NOMO-1 treated with dmso at 0.1 percent for 144 hours (cell line): Measurements from ENCODE around the gene FAM184A.
A peak's percentile ranks its signal among the peaks of the same experiment; 100 is the strongest.
"Not testable (repeated sequence)": the region's sequence is repeated elsewhere in the genome, so short reads cannot be mapped to it uniquely, and the experiment has no call there.

ENCODE experiments used
- DNase-seq: peaks from one replicate; lab custom pipeline; 2025; ENCODE audit not compliant: unreplicated experiment; lab: John Stamatoyannopoulos, UW

The FAM184A gene, protein sequence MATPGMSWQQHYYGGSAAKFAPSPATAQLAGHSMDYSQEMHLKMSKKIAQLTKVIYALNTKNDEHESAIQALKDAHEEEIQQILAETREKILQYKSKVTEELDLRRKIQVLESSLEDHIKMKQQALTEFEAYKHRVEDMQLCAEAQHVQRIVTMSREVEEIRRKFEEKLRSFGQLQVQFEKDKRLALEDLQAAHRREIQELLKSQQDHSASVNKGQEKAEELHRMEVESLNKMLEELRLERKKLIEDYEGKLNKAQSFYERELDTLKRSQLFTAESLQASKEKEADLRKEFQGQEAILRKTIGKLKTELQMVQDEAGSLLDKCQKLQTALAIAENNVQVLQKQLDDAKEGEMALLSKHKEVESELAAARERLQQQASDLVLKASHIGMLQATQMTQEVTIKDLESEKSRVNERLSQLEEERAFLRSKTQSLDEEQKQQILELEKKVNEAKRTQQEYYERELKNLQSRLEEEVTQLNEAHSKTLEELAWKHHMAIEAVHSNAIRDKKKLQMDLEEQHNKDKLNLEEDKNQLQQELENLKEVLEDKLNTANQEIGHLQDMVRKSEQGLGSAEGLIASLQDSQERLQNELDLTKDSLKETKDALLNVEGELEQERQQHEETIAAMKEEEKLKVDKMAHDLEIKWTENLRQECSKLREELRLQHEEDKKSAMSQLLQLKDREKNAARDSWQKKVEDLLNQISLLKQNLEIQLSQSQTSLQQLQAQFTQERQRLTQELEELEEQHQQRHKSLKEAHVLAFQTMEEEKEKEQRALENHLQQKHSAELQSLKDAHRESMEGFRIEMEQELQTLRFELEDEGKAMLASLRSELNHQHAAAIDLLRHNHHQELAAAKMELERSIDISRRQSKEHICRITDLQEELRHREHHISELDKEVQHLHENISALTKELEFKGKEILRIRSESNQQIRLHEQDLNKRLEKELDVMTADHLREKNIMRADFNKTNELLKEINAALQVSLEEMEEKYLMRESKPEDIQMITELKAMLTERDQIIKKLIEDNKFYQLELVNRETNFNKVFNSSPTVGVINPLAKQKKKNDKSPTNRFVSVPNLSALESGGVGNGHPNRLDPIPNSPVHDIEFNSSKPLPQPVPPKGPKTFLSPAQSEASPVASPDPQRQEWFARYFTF

DNA sequence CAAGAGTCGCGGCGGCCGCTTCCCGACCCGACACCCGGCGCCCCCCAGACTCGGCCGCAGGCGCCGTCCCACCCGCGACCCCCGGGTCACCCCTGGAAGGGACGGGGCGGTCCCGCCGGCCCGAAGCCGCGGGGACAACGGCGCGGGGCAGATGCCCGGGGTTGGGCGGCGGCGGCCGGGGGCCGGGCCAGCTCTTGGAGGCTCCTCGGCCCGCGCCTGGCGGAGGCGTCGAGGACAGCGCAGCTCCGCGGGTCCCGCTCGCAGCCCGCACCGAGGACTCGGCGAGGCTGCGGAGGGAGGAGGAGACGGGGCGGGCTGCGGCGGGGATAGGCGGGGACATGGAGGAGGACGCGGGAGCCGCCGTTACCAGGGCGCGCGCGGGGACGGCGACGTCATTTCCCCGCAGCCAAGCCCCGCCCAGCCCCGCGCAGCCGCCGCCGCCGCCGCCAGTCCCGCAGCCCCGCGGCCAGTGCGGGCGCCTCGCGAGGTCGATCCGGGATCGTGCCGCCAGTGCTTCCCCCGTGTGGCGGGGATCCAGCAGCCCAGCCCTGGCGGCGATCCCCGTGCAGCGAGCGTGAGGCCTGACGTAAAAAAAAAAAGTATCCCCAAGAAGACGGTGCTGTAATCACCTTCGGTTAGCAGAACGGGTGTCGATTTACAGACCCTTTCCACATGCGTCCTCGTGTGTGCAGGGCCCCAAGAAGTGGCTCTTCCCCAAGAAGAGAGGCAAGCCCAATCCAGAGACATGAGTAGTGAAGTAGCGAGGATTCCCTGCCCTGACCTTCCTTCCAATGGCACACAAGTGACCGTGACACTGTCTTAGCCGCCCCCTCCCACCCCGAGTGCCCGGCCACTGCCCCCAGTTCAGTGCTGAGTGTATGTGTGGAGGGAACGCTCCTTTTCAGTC, at the start of gene FAM184A:
TSS of gene FAM184A (minus strand) at position 289 of the 907 bp plus-strand sequence. CDS start 365 bp downstream, outside the sequence.
- peak; percentile 50 for DNase-seq

GRCh38 chr6:119127627-119128026, 49.2 kb upstream of the FAM184A start:
- DNase-seq, result no peak

- no peak for DNase-seq
Observed at GRCh38 chr6:119126826-119127225, 48.4 kb upstream of the FAM184A start.

- no peak for DNase-seq
Observed at GRCh38 chr6:119126140-119126539, 47.7 kb upstream of the FAM184A start.

GRCh38 chr6:119125576-119125975, 47.1 kb upstream of the FAM184A start:
- DNase-seq, result no peak

GRCh38 chr6:119124079-119124824, 45.8 kb upstream of the FAM184A start:
- no peak for DNase-seq

DNA sequence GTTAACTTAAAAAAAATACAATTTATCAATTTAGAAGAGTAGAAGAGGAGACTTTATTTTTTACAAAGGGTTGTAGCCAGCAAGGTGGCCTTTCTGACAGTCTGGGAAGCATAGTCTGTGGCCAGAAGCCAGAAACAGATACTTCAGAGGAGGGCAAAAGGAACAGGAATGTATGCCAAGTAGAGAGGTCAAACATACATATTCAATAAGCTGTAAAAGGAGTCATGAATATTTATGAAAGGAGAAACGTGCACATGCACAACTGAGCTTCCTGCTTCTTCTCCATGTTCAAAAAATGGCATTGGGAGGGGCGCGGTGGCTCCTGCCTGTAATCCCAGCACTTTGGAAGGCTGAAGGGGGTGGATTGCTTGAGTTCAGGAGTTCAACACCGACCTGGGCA, 43.9 kb upstream of the FAM184A start:
- DNase-seq, result no peak

DNA sequence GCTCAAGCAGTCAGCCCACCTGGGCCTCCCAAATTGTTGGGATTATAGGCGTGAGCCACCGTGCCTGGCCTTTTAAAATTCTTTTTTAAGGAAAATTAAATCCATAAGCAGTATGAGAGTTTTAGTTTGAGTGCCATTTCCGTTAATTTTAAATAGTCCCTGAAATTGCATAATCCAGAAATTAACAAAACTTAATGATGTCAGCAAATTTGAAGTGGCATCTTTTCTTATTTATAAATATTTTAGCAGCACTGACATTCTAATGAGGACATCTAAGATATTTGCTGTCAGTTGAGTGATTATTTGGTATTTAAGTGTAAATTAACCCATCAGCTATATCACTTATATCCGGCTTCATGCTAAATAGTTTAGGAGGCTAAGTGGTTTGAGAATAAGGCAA, 42.9 kb upstream of the FAM184A start:
- DNase-seq, result no peak

DNA sequence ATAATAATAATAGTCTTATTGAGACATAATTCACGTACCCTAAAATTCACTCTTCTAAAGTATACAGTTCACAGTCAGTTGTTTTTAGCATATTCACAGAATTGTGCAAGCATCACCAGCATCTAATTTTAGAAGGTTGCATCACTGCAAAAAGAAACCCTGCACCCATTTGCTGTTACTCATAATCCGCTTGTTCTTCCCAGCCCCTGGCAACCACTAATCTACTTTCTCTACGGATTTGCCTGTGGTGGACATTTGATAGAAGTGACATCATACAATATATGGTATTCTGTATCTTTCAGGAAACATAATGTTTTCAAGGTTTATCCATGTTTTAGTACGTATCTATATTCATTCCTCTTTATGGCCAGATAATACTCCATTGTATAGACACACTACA, 41.5 kb upstream of the FAM184A start:
- peak; percentile 28 for DNase-seq

- DNase-seq, result not testable (repeated sequence)
Observed at GRCh38 chr6:119119062-119119461, 40.6 kb upstream of the FAM184A start.

DNA sequence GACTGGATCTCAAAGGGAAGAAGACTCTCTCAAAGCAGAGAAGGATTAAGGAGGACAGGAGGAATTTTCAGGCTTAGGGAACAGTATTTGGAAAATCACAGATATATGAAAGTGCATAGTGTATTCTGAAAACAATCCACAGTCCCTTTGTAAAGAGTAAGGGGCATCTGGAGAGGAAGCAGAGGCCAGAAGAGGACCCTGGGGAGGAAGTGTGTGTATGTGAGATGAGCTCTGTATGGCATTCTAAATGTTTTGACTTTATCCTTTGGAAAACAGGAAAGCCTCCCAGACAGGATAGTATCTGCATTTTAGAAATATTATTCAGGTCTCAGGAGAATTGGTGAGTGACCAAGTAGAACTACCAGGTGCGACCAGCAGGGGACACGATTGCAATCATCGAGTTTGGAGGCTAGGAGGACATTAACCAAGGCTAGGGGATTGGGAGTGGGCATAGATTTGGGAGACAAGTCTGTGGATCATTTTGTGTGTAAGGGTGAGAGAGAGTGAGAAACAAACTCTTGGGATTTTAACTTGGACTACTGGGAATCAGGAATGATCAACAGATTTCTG, 38.3 kb upstream of the FAM184A start:
- no peak for DNase-seq

GRCh38 chr6:119113961-119114360, 35.5 kb upstream of the FAM184A start:
- DNase-seq, result no peak

GRCh38 chr6:119112812-119113530, 34.5 kb upstream of the FAM184A start:
- no peak for DNase-seq

DNA sequence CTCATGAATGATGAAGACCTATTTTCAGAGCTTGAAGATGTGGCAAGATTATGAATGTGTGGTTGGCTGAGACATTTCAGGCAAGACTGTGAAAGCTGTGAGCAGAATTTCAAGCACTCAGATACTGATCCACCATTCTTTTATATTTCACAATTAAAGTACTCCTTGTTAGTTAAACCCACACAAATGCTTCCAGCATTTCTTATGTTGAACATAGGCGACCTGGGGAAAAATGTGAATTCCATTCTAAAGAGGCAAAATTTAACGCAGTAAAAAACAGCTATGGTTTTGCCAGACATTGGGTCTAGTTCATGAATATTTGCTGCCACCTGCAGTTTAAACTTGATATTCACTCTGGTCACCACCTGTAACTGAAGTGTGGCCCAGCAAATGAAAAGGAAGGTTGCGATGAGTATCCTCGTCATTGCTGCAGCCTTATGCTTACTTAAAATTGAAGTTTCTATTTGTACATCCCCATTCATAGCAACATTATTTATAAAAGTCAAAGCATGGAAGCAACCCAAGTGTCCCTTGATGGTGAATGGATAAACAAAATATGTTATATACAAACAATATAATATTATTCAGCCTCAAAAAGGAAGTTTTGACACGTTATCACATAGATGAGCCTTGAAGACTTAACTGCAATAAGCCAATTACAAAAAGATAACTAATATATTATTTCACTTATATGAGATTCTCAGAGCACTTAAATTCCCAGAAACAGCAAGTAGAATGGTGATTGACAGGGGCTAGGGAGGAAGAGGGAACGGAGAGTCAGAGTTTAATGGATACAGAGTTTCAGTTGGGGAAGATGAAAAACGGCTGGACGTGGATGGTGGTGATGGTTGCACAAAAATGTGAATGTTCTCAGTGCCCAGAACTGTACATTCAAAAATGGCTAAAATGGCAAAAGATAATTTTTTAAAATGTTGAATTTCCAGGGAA, 32.4 kb upstream of the FAM184A start:
- no peak for DNase-seq

GRCh38 chr6:119109654-119110325, 31.3 kb upstream of the FAM184A start:
- DNase-seq, result no peak

- DNase-seq, result no peak
Observed at GRCh38 chr6:119108076-119108475, 29.6 kb upstream of the FAM184A start.

- no peak for DNase-seq
Observed at GRCh38 chr6:119105282-119105681, 26.8 kb upstream of the FAM184A start.
